OCI-LY3 (cell line): Measurements from ENCODE around the gene ZBED2.

ENCODE experiments used
- CTCF ChIP-seq: fragments of 200-600, 300-600 bp; sonication (generic); IDR thresholded peaks from 2 replicates; pipeline ENCODE4 v1.5.1; 2014; ENCODE audit warnings: antibody characterized with exemption, low read length, low read depth
- EZH2phosphoT487 ChIP-seq: fragments of 200-600 bp; shearing (Covaris generic); IDR thresholded peaks from 2 replicates; pipeline ENCODE4 v1.6.1; 2018; ENCODE audit warnings: antibody characterized with exemption, mixed run types, low read depth

DNA sequence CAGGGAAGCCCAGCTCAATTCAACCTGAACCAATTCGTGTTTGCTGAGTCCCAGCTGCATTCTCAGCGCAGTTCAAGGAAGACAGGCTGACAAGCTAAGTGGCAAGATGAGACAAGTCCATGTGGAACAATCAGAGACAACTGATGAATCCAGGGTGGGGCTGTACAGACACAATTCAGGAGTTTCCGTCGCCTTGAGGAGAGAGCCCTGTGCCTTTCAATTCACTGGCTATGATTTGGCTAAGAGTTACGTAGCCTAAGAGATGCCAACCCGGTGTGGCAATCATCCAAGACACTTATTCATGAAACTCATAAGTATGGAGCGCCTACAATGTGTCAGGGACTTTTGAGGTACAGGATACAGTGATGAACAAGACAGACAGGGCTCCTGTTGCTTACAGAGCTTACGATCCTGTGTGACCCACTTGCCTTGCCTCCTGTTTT is 15.5 kb upstream of the ZBED2 start:
- TF ChIP-seq CTCF (no peak), EZH2phosphoT487 (no peak)
